Adrenal gland (tissue), 12 donors: Measurements from ENCODE around the gene TMEM108. TPM values are rescaled to one million over a fixed set of nuclear protein-coding genes. Genes with fewer than 3 reads are reported as not detected.

Experiments
- DNase-seq, 7 donors: peaks; one replicate each; pipeline ENCODE4 v3.0.0-alpha.2; 2019 to 2020
- H3K27ac ChIP-seq, 5 donors: fragments of 200-600 bp; sonication (generic) in 4 of 5; 1 replicate in 3 of 5; 2 replicates in 2 of 5; pipeline versions ENCODE4 v1.5.1 to v1.8.0; 2016 to 2020; ENCODE audit warnings: mild to moderate bottlenecking in 1 of 5
- H3K27me3 ChIP-seq: fragments of 200-600 bp; 2 replicates; pipeline ENCODE4 v1.8.0; 2021
- H3K36me3 ChIP-seq, 2 donors: fragments of 200-600 bp; replicated peaks in 1 of 2; 1 replicate in 1 of 2; 2 replicates in 1 of 2; pipeline versions ENCODE4 v1.5.1 to v1.8.0; 2018 to 2022
- H3K4me1 ChIP-seq, 2 donors: fragments of 200-600 bp; replicated peaks in 1 of 2; 1 replicate in 1 of 2; 2 replicates in 1 of 2; pipeline versions ENCODE4 v1.5.1 to v1.8.0; 2018 to 2021
- H3K4me3 ChIP-seq, 4 donors: fragments of 200-600 bp; sonication (generic) in 3 of 4; one replicate each; pipeline ENCODE4 v1.5.1; 2016 to 2018
- H3K9me3 ChIP-seq, 3 donors: fragments of 200-600 bp; sonication (generic) in 1 of 3; replicated peaks in 1 of 3; 1 replicate in 2 of 3; 2 replicates in 1 of 3; pipeline versions ENCODE4 v1.5.1 to v1.8.0; 2016 to 2021
- CTCF ChIP-seq, 6 experiments: fragments of 450-650 bp in 4 of 6; fragments of 200-600 bp in 2 of 6; sonication (generic) in 1 of 6; IDR thresholded peaks; 1 replicate in 5 of 6; 2 replicates in 1 of 6; pipeline versions ENCODE4 v1.5.1 to v1.8.0; 2016 to 2021; ENCODE audit warnings: antibody characterized with exemption in 6 of 6, mild to moderate bottlenecking in 2 of 6, moderate library complexity in 1 of 6
- POLR2A ChIP-seq, 2 donors: fragments of 450-650 bp; IDR thresholded peaks; one replicate each; pipeline ENCODE4 v1.6.1; 2017; ENCODE audit warnings: antibody characterized with exemption in 2 of 2, mild to moderate bottlenecking in 2 of 2, moderate library complexity in 1 of 2
- WGBS, 4 donors: extraction: QIAGEN DNeasy Blood & Tissue Kit in 2 of 4; methylation state at CpG; one replicate each; pipeline versions ENCODE4 v1.1.5 to v1.1.7; 2013 to 2017; 5-methylcytosine and 5-hydroxymethylcytosine counted together
- intact Hi-C, 2 donors: fragments of 100-400 bp; cut with DNase I; formaldehyde crosslinking; loops; one replicate each; pipeline versions ENCODE4 v1.14.1 to v1.15.0; 2022 to 2023
- polyA plus RNA-seq, 3 donors: library from polyadenylated mRNA; stranded (reverse); fragments of 200-250 nt in 2 of 3; fragments of 350-450 nt in 1 of 3; fragmentation: Illumina TruSeq in 1 of 3; extraction: RNeasy Lipid Tissue Mini Kit (QIAGEN cat#74804) in 1 of 3; gene quantifications; one replicate each; pipeline ENCODE4 v1.2.3, GENCODE V29; 2013 to 2014
- total RNA-seq, 9 donors: library from RNA; depleted of rRNA in 4 of 9; stranded (reverse); fragments of >200 nt in 4 of 9; fragments of 120-200 nt in 1 of 9; fragmentation: NEBNext Ultra II Directional in 1 of 9; extraction: Animal tissue kit (Norgen Biotek cat#: 25700) in 1 of 9; gene quantifications; one replicate each; pipeline versions ENCODE4 v1.1.0 to v1.2.4, GENCODE V29; 2013 to 2023
- donor health status: healthy with polysubstance abuse.
- donor health status: Bipolar disorder and iron deficiency.
- donor health status: DM: yes; HTN: yes; CAD: no.
- donor health status: DM: no; HTN: no; CAD: no.
- donor health status: DM: no; HTN: no; CAD: no.
- donor health status: DM: yes; HTN: yes; CAD: no.

Gene TMEM108
- total and polyA plus RNA-seq, 12 donors = 0.67 to 38.0 (median 14.8) TPM

DNA sequence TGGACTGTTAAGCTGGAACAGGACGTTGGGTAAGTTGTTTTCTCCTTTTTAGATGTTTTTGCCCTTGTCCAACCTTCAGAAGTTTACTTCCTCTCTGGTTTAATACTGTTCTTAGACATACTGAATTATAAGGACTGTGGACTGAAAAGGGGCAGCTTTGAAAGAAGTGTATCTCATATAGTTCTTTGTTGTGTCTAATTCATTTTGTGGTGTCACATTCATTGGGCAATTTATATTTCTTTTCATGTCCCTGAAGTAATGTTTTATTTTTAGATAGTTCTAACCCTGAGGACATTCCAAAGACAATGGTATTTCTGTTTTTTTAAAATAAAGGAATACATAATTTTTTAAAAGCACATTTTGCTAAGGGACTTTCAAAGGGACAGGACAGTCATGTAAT is 45.2 kb downstream of the TMEM108 start:
- Histone ChIP-seq H3K9me3 (no peaks in the 10 kb centered on the region), H3K4me1 (peaks cover 12% of the 10 kb centered on the region in 2 donors), H3K27me3 (no peaks in the 10 kb centered on the region), H3K4me3 (no peak overlapping the region), H3K27ac (peak overlapping the region in 2 of 5 donors; percentile 22 to 57), H3K36me3 (no peaks in the 10 kb centered on the region)
- 6 to 10% (median 9%) methylated on average over 1 of the region's 1 CpG for whole genome bisulfite sequencing, 4 donors
- TF ChIP-seq POLR2A (IDR thresholded peaks at IDR 0.05) (no peak), CTCF (IDR thresholded peaks at IDR 0.05) (no peak)
- intact Hi-C loops = no loop called here
- DNase-seq = no peak

DNA sequence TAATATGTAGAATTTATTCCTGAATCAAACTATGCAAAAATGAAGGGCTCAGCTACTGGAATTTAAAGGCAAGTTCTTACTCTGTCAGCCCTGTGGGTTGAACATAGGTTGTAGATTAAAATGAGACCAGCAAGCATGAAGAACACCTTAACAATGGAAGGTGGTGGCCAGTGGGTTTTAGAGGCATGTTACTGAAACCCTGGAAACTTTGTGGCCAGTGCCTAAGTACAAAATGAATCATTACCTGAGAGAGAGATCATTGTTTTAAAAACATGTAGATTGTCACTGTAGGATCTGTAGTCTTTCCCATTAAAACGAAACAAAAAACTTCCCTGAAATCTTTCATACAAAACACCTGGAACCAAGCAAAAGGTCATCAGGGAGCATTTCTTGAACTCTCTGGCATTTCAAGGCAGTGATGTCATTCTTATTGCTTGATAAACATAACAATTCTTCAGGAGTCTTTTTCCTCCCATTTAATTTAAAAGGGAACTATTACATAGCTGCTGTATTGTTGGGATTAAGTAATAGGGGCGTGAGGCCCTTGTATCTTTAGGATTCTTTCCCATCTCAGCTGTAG is 51.8 kb downstream of the TMEM108 start:
- intact Hi-C loops = no loop called here
- no peaks in the 10 kb centered on the region for H3K36me3 ChIP-seq
- no peaks in the 10 kb centered on the region for H3K9me3 ChIP-seq
- 47 to 62% (median 58%) methylated on average over 2 of the region's 2 CpGs for whole genome bisulfite sequencing, 4 donors
- peaks cover 6 to 7% of the 10 kb centered on the region in 2 donors for H3K4me1 ChIP-seq
- no peak for DNase-seq
- TF ChIP-seq CTCF (IDR thresholded peaks at IDR 0.05) (no peak), POLR2A (IDR thresholded peaks at IDR 0.05) (no peak)
- H3K27me3 ChIP-seq = no peaks in the 10 kb centered on the region
- no peak overlapping the region for H3K27ac ChIP-seq
- no peak overlapping the region for H3K4me3 ChIP-seq

DNA sequence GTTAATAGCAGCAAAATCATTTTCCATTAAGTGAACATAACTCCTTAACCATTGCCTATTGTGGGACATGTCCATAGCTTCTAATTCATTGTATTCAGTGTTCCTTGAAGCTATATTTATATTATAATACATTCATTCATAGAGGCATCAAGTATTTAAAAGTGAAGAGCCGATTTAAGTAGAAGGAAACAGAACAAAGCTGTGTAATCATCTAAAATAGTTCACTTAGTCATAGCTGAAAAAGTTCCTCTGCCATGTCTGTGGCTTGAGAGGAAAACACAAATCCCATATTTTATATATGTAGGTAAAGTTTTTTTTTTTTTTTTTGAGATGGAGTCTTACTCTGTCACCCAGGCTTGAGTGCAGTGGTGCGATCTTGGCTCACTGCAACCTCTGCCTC is 54.5 kb downstream of the TMEM108 start:
- no peaks in the 10 kb centered on the region for H3K36me3 ChIP-seq
- H3K4me1 ChIP-seq = peaks cover 16 to 19% of the 10 kb centered on the region in 2 donors
- no peaks in the 10 kb centered on the region for H3K27me3 ChIP-seq
- intact Hi-C loops = no loop called here
- 75 to 90% (median 83%) methylated on average over 2 of the region's 2 CpGs for WGBS, 4 donors
- H3K4me3 ChIP-seq = no peak overlapping the region
- no peak overlapping the region for H3K27ac ChIP-seq
- no peak for DNase-seq
- no peaks in the 10 kb centered on the region for H3K9me3 ChIP-seq
- no peak for TF ChIP-seq POLR2A (IDR thresholded peaks at IDR 0.05)

DNA sequence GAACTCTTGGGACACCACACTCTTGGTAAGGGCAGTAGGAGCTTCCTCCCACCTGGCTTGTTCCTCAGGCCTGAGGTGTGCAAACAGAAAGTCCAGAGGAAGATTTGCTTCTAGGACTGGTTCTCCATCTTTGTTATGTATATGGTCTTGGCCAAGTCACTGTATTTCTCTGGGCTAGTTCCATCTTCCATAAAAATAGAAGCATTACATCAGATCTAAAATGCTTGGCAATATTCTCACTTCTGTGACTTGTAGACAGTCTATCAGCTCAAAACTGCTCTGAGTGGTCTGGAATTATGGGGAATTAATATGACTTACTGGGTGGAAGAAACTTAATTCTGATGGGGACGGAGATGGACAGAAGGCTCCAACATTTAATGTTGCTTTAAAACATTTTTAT is 55.2 kb downstream of the TMEM108 start:
- Histone ChIP-seq H3K36me3 (no peaks in the 10 kb centered on the region), H3K27ac (no peak overlapping the region), H3K4me3 (no peak overlapping the region), H3K27me3 (no peaks in the 10 kb centered on the region), H3K4me1 (peaks cover 18 to 20% of the 10 kb centered on the region in 2 donors), H3K9me3 (no peaks in the 10 kb centered on the region)
- no peak for DNase-seq
- intact Hi-C loops = no loop called here
- WGBS, 4 donors = 89 to 96% (median 93%) methylated on average over 1 of the region's 1 CpG
- TF ChIP-seq POLR2A (IDR thresholded peaks at IDR 0.05) (no peak), CTCF (IDR thresholded peaks at IDR 0.05) (no peak)
